Thoracic aorta (tissue), 2 donors: Measurements from ENCODE around the gene HPSE2. TPM values are rescaled to one million over a fixed set of nuclear protein-coding genes. Genes with fewer than 3 reads are reported as not detected.

Experiments
- ATAC-seq: fragments of 150-250 bp; one replicate; pipeline ENCODE4 v1.8.0; 2017; ENCODE audit warnings: low read depth; ENCODE audit not compliant: insufficient number of reproducible peaks, low FRiP score
- DNase-seq: peaks from one replicate; pipeline ENCODE4 v3.0.0-alpha.2; 2020; ENCODE audit warnings: low spot score
- H3K27ac ChIP-seq, 2 donors: fragments of 200-600 bp; sonication (generic); 1 replicate in 1 of 2; 2 replicates in 1 of 2; pipeline ENCODE4 v1.5.1; 2016; ENCODE audit warnings: mild to moderate bottlenecking in 2 of 2, moderate library complexity in 2 of 2
- H3K27me3 ChIP-seq: fragments of 200-600 bp; sonication (generic); replicated peaks from 2 replicates; pipeline ENCODE4 v1.6.0; 2016; ENCODE audit warnings: mild to moderate bottlenecking; ENCODE audit not compliant: insufficient read depth
- H3K36me3 ChIP-seq: fragments of 200-600 bp; sonication (generic); one replicate; pipeline ENCODE4 v1.5.1; 2016
- H3K4me1 ChIP-seq, 2 donors: fragments of 200-600 bp; sonication (generic); 1 replicate in 1 of 2; 2 replicates in 1 of 2; pipeline versions ENCODE4 v1.5.1 to v1.6.0; 2016; ENCODE audit warnings: low read depth in 2 of 2, mild to moderate bottlenecking in 1 of 2; ENCODE audit not compliant: control insufficient read depth in 1 of 2
- H3K4me3 ChIP-seq: fragments of 200-600 bp; sonication (generic); 2 replicates; pipeline ENCODE4 v1.5.1; 2016; ENCODE audit warnings: mild to moderate bottlenecking
- H3K9me3 ChIP-seq: fragments of 200-600 bp; sonication (generic); 2 replicates; pipeline ENCODE4 v1.5.1; 2016
- total RNA-seq, 2 donors: library from RNA; depleted of rRNA; stranded (reverse); fragments of >200 nt; gene quantifications; one replicate each; pipeline versions ENCODE4 v1.1.0 to v1.2.3, GENCODE V29; 2016
- TF ChIP-seq, protein P1 (sequence below): fragments of 200-600 bp; sonication (generic); IDR thresholded peaks from one replicate; pipeline ENCODE4 v1.5.1; 2019; ENCODE audit warnings: antibody characterized with exemption

HPSE2 gene
- total RNA-seq, 2 donors from 2014 or later, result 1.1 to 1.8 TPM

DNA sequence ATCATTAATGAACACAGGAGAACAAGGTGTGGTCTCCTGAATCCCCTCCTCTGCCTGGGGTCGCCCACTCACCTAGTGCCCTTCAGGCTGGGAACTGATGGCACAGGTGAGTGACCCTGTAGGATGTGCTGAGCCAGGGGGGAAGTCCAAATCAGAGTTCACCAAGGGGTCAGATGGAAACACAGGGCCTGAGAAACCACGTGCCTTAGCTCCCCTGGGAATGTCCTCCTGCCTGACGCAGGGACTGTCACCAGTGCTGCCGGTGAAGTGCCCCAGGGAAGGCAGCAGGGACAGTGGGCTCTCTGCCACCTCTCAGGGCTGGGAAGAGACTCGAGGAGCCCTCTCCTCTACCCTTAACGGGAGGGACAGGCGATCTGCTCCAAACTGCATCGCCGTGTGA is 814.9 kb downstream of the HPSE2 start:
- H3K9me3 ChIP-seq, result no peaks in the 10 kb centered on the region
- H3K4me1 ChIP-seq, result peaks cover under 1 to 1% of the 10 kb centered on the region in 2 donors
- TF ChIP-seq, protein P1, sequence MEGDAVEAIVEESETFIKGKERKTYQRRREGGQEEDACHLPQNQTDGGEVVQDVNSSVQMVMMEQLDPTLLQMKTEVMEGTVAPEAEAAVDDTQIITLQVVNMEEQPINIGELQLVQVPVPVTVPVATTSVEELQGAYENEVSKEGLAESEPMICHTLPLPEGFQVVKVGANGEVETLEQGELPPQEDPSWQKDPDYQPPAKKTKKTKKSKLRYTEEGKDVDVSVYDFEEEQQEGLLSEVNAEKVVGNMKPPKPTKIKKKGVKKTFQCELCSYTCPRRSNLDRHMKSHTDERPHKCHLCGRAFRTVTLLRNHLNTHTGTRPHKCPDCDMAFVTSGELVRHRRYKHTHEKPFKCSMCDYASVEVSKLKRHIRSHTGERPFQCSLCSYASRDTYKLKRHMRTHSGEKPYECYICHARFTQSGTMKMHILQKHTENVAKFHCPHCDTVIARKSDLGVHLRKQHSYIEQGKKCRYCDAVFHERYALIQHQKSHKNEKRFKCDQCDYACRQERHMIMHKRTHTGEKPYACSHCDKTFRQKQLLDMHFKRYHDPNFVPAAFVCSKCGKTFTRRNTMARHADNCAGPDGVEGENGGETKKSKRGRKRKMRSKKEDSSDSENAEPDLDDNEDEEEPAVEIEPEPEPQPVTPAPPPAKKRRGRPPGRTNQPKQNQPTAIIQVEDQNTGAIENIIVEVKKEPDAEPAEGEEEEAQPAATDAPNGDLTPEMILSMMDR, result no peak
- H3K27me3 ChIP-seq, result no peaks in the 10 kb centered on the region
- H3K4me3 ChIP-seq, result no peak overlapping the region
- no peak overlapping the region for H3K27ac ChIP-seq
- DNase-seq, result no peak
- H3K36me3 ChIP-seq, result peaks cover 36% of the 10 kb centered on the region
- ATAC-seq, result no peak

GRCh38 chr10:98419469-98420261 is 816.0 kb downstream of the HPSE2 start:
- TF ChIP-seq, protein P1, result no peak
- Histone ChIP-seq H3K36me3 (peaks cover 36% of the 10 kb centered on the region), H3K4me1 (peaks cover 7 to 9% of the 10 kb centered on the region in 2 donors), H3K9me3 (no peaks in the 10 kb centered on the region), H3K4me3 (no peak overlapping the region), H3K27ac (no peak overlapping the region), H3K27me3 (no peaks in the 10 kb centered on the region)
- no peak for DNase-seq
- ATAC-seq, result no peak

- Histone ChIP-seq H3K36me3 (peaks cover 34% of the 10 kb centered on the region), H3K27me3 (no peaks in the 10 kb centered on the region), H3K27ac (no peak overlapping the region), H3K4me3 (no peak overlapping the region), H3K4me1 (peaks cover 12 to 16% of the 10 kb centered on the region in 2 donors), H3K9me3 (no peaks in the 10 kb centered on the region)
- DNase-seq, result no peak
- TF ChIP-seq, protein P1, result no peak
- no peak for ATAC-seq
Measured at GRCh38 chr10:98418665-98419468, 816.8 kb downstream of the HPSE2 start.

GRCh38 chr10:98417973-98418664 is 817.5 kb downstream of the HPSE2 start:
- Histone ChIP-seq H3K36me3 (peaks cover 28% of the 10 kb centered on the region), H3K9me3 (no peaks in the 10 kb centered on the region), H3K4me1 (peaks cover 13 to 16% of the 10 kb centered on the region in 2 donors), H3K4me3 (no peak overlapping the region), H3K27ac (no peak overlapping the region), H3K27me3 (no peaks in the 10 kb centered on the region)
- no peak for DNase-seq
- no peak for ATAC-seq
- TF ChIP-seq, protein P1, result no peak
